GM18508 (cell line): ENCODE measurements around the gene IGFBP5.

Experiments used
- ATAC-seq: cut with Tn5 transposase; IDR thresholded peaks from one replicate; pipeline ENCODE4 v1.9.1; 2021; ENCODE audit warnings: moderate number of reproducible peaks; ENCODE audit not compliant: insufficient read depth, unreplicated experiment

Gene IGFBP5

DNA sequence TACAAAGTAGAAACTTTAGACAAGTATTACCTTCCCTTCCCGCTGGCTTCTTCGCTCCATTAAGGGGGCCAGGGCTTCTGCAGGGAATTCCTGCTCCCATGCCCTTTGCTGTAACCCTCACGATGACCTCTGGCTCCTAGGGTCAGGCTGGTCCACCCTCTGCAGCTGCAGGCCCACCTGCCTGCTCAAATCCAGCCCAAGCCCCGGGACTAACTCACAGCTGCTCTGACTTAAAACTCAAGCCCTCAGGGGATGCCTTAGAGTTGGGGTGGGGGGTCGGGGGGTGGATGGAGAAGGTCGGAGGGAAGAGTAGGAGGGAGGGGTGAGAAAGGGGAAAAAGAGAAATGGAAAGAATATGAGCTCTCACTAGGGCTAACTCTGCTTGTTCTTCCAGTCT is 4.9 kb downstream of the IGFBP5 start:
- ATAC-seq: no peak

DNA sequence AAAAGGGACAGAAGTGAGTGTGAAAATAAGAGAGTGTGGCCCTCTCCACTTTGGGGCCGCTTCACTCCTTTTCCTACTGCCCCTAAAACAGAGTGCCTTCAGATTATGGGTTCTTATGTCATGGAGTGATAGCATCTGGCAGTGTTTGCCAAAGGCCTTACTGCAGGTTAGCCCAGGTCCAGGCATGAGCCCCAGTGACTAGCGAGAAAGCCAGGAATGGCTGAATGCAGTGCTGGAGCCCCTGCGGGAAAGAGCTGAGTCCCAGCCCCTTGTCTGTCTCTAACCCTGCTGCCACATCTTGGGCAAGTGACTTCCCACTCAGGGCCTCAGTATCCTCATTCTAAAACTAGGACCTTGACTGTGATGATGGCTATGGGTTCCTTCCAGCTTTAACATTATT is 6.0 kb downstream of the IGFBP5 start:
- ATAC-seq: no peak

DNA sequence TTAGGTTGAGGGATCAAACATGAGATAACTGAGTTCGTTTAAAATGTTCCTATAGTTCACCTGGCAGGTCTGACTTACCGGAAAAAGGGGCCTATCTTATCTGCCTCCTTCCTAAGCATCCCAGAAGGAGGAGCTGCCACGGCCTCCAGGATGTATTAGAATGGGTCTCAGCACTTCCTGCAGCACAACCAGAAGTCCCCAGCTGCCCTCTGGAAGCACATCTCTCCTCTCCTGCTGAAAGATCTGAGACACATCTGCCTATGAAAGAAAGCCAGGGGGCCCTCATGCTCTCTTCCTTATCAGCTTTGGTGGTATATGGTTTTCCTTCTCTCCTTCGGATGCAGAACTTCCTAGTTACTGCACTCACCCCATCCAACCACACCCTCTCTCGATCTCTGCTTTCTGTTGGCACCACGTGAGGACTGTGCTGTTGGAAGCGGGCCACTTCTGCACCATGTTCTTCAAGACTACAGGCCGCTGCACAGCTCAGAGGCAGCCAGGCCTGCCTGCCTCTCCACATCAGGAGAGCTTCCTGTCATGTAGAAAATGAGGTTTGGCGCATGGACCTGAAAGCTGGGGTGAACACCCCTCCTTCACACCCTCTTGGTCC is 6.5 kb downstream of the IGFBP5 start:
- no peak for ATAC-seq

DNA sequence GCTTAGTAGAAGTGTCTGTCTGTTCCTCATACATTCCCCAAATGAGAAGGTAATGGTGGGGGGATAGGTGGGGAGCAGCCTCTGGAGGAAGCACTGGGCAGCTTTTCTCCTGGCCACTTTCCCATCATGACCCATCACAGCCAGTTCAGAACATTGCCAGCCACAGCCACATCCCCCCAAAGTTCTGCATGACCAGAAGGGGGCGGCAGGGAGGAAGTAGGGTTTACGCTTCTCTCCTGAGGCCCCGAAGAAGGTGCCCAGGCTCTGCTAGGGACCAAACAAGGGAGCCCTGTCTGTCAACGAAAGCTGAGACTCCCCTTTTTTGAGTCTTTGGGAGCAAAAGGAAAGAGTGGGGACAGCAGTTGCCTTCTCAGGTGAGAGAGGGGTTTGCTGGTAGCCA is 7.7 kb downstream of the IGFBP5 start:
- no peak for ATAC-seq

DNA sequence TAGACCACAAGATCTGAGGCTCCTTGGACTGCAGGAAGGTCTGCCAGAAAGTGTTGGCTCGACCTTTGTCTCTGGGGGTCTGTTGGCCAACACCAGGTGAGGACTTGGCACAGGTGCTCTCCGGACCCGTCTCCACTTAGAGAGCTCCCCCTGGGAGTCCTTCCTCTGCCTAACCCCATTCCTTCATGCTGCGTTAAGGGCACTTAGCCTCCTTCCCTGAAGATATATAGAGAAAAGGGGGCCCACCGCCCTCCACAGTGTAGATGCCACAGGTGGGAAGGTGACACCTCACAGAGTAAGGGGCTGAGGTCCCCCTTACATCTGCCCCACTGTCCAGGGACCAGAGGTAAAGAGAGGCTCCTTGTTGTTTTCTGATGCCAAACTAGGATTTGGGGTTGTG is 8.2 kb downstream of the IGFBP5 start:
- no peak for ATAC-seq

DNA sequence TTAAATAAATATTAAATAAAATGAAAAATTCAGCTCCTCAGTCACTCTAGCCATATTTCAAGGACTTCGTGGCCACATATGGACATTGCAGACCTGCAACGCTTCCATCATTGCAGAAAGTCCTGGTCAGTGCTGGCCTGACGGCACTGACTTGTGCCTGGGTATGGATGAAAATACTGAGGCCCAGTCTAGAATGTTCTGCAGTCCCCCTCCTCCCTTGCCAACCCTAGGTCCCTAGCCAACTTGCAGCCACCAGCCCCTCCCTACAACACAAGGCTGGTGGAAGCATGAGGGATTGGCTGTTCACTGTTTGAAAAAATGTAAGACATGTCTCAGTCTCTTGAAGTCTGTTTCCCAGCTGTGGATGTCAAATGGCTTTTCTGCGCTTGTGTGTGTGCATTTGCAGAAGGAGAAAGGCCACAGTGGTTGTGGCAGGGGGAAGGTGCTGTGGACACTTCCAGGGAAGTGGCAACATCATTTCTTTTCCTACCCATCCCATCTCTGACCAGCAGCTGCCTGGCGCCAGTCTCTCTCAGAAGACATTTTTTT is 9.9 kb downstream of the IGFBP5 start:
- ATAC-seq: no peak

DNA sequence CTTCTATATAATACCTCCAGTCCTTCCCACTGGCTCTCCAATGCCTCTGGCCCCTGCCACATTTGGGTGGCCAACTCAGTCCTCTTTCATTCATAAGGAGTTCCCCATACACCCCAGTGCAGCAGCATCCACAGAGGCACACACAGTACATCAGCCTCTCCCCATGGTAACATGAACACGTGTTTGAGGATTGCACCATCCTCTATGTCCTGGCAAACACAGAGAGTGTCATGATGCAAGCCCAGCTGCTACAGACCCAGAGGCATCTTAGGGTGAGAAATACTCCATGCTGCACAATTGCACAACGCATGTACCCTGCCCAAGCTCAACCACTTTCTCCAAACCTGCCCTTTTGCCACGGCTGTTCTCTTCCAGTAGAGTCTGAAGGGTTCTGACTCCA is 11.5 kb downstream of the IGFBP5 start:
- no peak for ATAC-seq

DNA sequence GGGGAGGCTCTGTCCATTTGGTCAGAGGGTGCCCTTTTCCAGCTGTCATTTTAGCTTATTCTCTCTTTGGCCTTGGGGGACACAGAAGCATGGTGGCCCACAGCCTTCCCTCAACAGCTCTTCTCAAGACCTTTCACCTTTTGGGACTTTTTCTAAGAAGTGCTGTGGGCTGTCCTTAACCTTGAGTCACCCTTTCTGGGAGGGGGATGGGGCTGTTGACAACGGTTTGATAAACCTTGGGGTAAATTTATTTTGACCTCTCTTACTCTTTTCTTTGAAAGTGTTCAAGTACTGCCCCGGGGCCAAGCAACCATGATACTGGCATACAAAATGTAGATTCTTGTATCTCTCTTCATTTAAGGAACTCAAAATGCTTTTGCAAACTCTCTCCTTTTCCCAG is 13.7 kb downstream of the IGFBP5 start:
- ATAC-seq: no peak

DNA sequence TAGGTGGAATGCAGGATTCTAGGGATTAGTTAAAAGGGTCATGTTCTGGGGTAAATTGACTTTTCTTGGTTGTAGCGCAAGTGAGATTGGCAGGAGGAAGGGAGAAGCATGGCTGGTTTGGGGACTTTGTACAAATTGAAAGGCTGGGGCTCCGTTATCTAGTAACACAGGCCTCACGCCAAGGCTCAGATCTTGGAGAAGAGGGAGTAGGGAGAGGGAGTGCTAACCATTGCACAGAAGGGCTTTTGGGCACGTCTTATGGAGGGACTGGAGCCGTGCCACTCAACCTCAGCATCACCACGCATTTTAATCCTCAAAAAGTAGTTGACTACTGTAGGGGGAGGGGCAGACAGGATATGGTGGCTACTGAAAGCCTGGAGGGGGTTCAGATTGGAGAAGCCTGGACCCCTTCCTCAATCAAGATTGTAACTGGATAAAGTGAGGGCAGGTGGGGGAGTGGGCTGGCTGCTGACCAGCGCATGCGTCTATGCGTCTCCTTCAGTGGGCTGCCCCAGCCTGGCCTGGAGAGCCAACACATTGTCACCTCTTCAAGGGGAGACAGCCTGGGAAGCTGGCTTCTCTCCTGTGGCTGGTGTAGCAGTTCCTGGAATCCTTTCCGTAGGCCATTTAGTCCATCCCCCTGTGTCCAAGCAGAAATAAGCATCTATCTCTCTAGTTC is 14.3 kb downstream of the IGFBP5 start:
- ATAC-seq: no peak

DNA sequence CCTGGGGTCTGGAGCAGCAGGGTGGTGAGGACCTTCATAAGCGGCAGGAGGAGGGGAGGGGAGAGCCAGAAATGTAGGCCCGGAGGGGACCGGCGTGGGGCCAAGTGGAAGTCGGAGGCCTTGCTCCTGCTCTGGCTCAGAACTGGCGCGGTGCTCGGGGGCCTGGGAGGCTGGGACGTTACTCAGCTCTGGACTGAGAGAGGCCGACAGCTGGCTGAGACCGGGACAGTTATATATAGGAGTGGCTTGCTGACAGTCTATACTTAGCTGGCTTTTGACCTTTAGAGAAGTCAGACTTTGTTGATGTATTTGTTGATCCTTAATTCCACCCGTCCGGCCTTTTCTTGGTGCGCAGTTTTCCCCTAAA is 15.7 kb downstream of the IGFBP5 start:
- no peak for ATAC-seq

DNA sequence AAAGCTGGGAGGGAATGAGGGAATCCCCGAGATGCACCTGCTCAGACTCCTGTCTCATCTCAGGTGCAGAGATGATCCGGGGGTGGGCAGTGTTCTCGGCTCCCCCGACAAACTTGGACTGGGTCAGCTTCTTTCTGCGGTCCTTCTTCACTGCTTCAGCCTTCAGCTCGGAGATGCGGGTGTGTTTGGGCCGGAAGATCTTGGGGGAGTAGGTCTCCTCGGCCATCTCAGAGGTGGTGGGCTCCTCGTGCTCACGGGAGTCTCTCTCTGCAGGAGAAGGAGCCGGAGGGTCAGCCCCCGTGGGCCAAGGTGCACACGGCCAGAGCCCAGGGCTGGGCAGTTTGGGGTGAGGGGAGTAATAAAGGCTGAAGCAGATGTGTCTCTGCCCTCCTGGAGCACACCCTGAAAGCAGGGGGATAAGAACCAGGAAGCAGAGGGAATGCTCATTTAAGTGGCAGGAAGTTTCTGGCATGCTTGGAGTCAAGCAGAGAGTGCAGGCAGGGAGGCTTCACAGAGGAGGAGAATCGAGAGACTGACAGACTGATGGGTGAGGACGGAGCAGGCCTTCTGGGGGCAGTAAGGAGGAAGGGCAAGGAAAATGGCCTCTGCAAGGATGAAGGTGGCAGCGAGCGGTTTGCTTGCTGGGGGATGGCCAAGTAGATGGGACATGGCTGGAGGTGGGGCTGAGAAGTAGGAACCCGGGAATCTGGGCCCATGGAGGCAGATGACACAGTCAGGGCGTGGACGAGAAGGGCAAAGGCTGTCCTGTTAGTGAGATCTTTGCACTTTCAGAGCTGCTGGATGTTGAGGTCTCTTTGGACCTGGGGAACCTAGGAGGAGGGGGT is 16.3 kb downstream of the IGFBP5 start:
- no peak for ATAC-seq

DNA sequence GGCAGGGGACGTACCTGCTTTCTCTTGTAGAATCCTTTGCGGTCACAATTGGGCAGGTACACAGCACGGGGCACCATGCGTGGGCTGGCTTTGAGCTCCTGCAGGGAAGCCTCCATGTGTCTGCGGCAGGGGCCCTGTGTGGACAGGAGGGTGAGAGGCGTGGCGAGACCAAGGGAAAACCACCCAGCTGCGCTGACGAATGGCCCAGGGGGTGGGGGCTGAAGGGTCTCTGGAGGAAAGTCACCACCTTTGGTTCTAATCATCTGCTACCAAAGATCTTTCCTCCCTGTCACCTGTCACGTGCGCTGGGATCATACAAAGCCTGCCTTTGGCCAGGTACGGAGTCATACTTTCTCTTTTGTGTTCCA is 17.3 kb downstream of the IGFBP5 start:
- no peak for ATAC-seq

DNA sequence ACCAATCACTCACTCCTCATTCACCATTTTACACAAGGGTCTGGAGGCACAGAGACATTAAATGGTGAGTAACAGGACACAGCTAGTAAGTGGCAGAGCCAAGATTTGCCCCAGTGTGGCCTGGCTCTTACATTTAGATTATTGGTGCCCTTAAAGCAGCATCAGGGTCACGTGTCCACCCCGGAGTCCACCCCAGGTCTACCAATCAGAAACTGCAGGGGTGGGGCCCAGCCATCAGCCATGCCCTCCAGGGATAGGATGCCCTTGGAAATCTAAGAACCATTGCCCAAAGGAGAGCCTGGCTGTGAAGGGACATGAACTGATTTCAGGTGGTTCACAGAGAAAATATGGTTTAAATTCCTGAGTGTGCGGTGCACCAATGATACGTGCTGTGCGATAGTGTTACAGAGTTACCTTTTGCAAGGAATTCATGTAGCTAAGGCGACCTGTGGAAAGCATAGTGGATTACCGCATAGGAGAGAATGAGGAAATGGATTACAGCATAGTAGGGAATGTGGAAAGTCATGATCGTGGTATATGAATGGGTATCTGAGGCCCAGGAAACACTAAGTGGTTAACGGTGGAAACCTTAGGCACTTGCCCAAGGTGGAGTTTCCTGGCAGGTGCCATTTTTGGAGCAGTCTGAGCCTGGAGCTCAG is 17.8 kb downstream of the IGFBP5 start:
- no peak for ATAC-seq

DNA sequence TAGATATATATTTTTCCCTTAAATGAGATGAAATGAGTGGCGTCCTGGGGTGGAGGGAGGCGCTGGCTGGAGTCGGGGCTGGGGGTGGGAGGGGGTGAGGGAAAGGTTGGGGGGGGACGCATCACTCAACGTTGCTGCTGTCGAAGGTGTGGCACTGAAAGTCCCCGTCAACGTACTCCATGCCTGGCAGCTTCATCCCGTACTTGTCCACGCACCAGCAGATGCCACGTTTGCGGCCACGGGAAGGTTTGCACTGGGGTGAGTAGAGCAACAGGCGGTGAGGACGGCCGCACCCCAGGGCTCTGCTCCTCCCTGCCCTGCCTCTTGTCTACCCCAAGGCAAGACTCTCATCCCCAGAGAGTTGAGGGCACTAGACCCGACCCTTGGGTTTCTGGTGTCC is 18.7 kb downstream of the IGFBP5 start:
- ATAC-seq: no peak

DNA sequence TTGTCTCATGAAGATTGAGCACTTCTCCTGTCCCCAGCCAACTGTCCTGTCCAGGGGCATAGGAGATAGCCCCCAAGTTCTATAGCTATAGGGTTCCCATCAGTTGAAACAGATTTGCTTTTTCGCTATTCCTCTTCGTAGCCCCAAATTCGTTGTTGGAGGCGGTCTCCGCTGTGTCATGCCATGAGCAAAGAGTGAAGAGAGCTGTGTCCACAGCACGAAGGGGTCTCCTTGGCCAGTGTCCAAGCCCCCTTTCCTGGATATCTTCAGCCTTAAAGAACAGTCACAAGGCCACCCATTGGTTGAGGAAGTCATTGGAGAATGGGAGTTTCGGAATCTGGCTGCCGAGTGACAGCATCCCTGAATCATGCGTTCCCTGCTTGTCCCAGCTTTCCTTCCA is 21.0 kb downstream of the IGFBP5 start:
- no peak for ATAC-seq

DNA sequence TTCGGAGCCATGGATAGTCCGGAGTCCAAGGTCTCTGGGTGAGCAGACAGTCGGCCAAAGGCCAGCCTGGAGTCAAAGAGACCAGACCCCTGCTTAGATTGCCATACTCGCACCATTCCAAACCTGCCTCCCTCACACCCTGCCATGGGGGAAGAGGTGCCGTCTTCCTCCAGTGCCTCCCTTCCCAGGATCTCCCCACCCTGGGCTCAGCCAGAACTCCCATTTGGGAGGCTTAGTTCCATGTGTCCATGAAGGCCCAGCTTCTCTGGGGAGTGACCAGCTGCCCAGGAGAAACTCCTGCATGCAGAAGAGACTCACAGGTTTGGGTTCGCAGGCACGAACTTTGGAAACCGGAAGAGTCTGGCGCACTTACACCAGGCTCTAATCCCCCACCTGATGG is 21.7 kb downstream of the IGFBP5 start:
- ATAC-seq: no peak

DNA sequence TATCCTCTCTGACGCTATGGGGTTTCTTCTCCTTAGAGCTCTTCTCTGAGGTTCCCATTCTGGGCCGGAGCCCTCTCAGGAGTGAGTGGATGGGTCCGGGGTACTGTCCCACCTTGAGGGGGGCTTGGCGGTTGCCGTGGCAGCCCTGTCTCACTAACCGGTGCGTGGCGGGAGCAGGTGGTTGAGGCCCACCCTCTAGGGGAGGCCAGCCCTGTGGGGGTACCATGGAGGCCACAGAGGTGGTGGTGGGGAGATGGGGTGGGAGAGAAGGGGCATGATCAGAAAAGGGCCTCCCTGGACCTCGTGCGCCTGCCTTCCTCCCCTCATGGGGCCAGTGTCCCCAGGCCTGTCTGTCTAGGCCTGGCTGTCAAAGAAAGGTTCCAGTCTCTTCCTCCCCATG is 22.3 kb downstream of the IGFBP5 start:
- ATAC-seq: no peak

DNA sequence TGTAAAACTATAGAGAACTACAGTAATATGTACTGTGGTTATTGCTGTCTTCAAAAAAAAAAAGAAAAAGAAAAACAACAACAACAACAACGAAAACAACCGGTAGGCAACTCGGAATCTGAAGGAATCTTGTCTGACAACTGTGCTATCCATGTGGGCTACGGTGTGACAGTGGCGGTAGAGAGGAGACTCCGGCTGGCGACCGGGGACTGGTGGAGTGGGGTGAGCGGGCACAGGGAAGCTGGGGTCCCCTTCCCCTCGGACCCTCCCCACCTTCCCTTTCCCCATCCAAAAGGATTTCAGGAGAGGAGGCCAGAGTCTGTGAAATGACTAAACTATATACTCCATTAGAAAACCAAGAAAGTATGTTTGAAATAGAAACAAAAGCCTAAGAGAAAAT is 22.9 kb downstream of the IGFBP5 start:
- no peak for ATAC-seq

DNA sequence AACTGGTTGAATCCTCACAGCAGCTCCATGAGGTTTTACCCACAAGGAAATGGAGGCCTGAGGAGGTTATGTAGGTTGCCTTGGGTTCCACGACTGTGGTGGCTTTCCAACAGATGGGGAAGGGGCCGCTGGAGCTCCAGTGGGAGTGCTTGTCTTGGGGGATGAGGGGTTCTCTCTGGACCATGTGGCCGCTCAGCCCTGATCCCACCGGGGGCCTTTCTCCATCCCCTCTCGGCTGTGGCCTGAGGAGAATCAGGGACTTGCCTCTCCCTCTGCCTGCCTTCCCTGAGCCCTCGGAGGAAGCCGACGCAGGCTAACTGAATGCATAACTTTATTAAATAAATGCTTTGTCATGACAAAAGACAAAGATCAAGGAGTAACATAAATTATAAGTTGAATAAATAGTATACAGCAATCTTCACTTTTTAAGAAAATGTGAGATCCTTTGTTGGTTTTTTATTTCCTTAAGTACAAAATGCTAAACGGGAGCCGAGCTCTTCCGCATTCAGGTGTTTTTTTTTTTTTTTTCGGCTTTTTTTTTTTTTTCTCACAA is 23.5 kb downstream of the IGFBP5 start:
- ATAC-seq: no peak

DNA sequence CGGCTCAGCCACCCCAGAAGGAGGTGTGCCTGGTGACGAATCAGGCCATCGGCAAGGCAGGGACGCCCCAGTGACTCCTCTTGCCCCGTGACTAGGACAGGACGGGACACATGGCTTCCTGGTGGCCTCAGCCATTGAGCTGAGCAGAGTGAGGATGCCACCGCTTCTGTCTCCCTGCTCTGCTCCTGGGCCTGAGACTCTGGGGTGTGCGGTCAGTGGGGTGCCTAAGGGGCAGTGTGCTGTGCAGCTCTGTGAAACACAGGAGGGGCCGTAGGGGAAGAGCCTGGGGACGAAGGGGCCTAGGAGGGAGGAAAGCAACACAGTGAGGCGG is 24.3 kb downstream of the IGFBP5 start:
- ATAC-seq: no peak
